Stimulated activated CD4-positive, alpha-beta T cell treated with anti-CD3 and anti-CD28 coated beads, Interleukin-4, amount 100 ng/mL, for 24 hours (primary cell): ENCODE measurements around the gene TENM4.
"Not testable (repeated sequence)": the region's sequence is repeated elsewhere in the genome, so short reads cannot be mapped to it uniquely, and the experiment has no call there.

Source experiments
- DNase-seq: peaks from one replicate; pipeline ENCODE4 v3.0.0-alpha.2; 2020

TENM4 gene

DNA sequence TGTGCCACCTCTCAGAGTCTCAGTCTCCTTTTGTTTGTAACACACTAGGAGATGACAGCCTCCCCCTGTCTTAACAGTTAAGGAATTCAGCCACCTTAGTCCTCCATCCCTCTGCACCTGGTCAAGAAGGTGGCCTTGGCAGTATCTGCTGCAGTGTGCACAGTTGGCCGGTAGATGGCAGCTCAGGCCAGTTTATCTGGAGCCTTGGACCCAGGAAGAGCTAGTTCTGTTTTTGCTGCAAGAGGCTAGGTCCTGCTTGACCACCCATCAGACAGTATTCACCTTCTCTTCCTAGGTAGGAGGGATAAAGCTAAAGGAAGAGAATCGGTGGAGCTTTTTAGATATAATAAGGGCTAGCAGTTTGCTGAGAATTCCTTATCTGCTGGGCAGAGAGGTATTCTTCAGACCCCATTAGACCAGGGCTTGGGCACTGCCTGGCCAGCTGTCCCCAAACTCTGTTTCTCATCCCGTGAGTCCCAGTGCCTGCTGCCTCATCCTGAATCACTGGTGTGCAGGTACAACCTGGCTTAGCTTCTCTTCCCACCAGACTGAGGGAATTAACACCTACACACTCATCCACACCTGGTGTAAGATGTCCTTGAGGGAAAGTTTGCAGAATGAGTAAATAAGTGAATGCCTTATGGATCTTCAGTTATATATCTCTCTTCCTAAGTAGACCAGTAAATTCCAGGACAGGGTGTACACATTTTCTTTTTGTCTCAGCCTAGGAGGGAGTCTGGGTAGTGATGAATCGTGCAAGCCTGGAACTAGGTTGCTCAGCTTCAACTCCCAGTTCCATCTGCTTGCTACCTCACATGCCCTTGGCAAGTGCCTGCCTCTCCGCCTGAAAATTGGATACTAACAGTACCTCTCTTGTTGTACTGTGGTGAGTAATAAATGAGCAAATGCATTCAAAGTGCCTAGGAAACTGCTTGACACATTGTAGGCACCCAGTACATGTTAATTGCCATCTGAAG lies 795.3 kb downstream of the TENM4 start:
- DNase-seq, result peak; percentile 65

DNA sequence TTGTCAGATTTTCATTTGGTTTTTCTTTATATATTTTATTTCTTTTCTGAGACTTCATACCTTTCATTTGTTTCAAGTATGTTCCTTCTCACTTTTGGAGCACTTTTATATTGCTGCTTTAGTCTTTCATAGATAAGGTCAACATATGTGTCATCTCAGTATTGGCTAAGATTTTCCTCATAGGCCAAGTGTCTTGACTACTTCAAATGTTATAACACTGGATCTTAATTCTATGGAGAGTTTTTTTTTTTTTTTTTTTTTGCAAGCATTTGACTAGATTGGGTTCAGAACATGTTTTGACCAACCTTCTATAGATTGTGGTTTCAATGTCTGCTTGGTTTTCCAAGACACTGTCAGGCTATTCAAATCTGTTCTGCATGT lies 797.2 kb downstream of the TENM4 start:
- no peak for DNase-seq

DNA sequence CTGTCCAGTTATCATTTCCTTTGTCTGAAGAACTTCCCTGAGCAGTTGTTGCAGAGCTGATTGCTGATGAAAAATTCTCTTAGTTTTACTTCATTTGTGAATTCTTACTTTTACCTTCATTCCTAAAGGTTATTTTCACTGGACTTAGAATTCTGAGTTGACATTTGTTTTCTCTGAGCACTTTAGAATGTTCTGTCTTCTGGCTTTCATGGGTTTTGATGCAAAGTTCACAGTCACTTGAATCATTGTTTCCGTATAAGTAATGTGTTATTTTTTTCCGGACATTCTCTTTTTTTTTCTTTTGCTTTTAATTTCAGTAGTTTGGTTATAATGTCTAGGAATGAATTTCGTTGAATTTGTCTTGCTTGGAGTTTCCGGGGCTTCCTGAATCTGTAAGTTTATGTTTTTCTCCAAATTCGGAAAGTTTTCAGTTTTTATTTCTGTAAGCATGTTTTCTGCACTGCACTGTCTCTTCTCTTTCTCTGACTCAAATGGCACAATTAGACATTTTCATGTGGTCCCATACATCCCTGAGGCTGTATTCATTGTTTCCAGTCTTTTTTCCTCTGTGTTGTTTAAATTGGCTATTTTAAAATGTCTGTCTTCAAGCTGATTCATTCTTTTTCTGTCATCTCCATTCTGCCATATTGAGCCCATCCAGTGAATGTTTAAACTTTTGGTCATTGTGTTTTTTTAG lies 797.7 kb downstream of the TENM4 start:
- no peak for DNase-seq

DNA sequence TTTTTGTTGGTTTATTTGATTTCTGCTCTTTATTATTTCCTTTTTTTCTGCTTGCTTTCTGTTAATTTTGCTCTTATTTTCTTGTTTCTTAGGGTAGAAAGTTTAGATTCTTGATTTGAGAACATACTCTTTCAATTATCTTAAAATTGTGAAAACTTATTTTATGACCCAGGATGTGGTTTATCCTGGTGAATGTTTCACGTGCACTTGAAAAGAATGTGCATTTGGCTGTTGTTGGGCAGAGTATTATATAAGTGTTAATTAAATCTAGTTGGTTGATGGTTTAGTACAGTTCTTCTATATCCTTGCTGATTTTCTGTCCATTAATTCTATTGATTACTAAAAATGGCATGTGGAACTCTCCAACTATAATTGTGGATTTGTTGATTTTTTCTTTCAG lies 799.3 kb downstream of the TENM4 start:
- no peak for DNase-seq

DNA sequence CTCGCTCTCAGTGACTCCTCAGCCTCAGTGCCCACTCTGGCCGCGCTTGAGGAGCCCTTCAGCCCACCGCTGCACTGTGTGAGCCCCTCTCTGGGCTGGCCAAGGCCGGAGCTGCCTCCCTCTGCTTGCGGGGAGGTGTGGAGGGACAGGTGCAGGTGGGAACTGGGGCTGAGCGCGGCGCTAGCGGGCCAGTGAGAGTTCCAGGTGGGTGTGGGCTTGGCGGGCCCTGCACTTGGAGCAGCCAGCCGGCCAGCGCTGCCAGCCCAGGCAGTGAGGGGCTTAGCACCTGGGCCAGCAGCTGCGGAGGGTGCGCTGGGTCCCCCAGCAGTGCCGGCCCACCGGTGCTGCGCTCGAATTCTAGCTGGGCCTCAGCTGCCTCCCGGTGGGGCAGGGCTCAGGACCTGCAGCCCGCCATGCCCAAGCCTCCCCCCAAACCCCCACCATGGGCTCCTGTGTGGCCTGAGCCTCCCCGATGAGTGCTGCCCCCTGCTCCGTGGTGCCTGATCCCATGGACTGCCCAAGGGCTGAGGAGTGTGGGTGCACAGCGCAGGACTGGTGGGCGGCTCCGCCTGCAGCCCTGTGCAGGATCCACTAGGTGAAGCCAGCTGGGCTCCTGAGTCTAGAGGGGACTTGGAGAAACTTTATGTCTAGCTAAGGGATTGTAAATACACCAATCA lies 802.0 kb downstream of the TENM4 start:
- DNase-seq, result no peak

DNA sequence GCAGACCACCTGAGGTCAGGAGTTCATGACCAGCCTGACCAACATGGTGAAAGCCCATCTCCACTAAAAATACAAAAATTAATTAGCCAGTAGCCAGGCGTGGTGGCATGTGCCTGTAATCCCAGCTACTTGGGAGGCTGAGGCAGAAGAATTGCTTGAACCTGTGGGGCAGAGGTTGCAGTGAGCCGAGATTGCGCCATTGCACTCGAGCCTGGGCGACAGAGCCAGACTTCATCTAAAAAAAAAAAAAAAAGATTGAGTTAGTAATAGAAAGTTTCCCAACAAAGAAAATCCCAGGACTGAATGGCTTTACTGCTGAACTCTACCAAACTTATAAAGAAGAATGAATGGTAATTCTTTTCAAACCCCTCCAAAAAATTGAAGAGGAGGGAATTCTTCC lies 803.3 kb downstream of the TENM4 start:
- DNase-seq, result not testable (repeated sequence)

DNA sequence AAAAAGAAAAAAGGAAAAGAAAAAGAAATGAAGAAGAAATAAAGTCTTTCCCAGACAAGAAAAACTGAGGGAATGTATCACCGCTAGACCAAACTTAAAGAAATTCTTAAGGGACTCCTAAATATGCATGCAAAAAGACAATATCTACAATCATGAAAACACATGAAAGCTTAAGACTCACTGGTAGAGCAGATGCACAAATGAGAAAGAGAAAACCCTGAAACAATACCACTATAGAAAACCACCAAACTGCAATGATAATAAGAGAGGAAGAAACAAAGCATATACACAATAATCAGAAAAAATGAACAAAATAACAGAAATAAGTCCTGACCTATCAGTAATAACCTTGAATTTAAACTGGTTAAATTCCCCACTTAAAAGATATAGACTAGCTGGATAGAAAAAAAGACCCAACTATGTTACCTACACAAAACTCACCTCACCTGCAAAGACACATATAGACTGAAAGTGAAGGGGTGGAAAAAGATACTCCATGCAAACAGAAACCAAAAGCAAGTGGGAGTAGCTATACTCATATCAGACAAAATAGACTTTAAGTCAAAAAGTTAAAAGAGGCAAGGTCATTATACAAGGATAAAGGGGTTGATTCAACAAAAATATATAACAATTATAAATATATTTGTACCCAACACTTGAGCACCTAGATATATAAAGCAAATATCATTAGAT lies 804.9 kb downstream of the TENM4 start:
- no peak for DNase-seq

DNA sequence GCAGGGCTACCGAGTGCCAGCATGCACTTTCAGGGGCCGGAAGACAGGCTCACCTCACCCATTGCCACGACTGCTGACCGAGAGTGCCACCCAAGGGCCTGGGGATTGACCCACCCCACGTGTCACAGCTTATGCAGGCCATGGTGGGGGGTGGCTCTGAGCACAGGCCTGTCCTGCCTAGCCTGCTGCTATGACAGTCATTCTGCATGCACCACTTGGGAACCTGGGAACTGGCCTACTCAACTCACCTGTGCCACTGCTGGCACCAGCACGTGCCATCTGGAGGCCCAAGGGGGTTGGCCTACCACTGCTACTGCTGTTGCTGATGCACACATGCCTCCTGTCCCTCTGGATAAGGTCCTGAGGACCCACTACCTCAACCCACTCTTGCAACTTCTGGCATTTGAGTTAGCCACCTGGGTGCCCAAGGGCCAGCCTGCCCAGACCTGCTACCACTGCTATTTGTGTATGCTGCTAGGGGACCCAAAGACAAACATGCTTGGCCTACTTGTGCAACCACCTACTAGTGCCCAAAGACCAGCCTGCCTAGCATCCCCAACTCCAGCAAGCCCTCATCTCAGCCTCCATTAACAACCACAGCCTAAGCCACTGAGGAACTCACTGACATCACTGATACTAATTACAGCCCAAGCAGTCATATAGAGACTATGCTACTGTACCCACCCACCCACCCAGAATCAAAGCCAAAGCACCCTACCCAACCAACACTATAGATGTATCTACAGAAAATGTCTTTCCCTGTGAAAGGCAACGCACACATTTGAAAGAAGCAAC lies 807.1 kb downstream of the TENM4 start:
- DNase-seq, result no peak

DNA sequence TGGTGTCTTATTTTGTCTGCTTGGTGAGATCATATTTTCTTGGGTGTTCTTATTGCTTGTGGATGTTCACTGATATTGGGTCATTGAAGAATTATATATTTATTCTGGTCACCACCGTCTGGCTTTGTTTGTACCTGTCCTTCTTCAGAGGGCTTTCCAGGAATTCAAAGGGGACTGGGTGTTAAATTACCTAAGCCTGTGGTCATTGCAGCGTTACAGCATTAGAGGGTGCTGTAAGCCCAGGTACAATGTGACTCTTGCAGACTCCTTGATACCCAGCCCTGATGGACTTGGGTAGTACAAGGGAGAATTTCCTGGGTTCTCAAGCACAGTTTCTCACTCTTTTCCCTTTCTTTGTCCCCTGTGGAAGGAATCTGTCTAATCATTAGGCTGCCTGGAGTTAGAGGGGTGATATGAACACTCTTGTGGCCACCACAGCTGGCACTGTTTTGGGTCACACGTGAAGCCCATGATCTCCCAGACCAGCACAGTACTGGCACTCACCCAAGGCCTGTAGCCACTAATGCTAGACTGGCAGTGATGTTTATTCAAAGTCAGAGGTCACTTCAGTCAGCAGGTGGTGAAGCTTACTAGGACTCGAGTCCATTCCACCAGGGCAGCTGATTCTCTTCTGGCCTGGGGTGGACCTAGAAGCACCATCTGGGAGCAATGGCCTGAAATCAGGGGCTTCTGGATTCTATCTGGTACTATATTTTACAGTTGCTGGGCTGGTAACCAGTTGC lies 810.1 kb downstream of the TENM4 start:
- DNase-seq, result no peak

DNA sequence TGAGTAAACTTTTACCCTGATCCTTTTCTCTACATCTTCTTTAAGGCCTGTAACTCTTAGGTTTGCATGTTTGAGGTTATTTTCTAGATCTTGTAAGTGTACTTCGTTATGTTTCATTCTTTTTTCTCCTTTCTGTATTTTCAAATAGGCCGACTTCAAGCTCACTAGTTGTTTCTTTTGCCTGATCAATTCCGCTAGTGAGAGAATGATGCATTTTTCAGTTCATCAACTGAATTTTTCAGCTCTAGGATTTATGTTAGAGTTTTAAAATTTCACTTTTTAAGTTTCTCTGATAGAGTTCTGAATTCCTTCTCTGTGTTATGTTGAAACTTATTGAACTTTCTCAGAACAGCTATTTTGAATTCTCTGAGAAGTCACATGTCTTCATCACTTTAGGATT lies 810.7 kb downstream of the TENM4 start:
- DNase-seq, result no peak

DNA sequence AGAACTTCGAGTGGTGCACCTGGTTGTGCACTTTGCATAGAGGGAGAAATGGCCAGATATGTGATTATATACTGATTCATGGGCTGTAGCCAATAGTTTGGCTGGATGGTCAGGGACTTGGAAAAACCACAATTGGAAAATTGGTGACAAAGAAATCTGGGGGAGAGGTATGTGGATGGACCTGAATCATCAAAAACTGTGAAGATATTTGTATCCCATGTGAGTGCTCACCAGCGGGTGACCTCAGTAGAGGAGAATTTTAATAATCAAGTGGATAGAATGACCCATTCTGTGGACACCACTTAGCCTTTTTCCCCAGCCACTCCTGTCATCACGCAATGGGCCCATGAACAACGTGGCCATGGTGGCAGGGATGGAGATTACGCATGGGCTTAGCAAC lies 818.2 kb downstream of the TENM4 start:
- DNase-seq, result no peak

DNA sequence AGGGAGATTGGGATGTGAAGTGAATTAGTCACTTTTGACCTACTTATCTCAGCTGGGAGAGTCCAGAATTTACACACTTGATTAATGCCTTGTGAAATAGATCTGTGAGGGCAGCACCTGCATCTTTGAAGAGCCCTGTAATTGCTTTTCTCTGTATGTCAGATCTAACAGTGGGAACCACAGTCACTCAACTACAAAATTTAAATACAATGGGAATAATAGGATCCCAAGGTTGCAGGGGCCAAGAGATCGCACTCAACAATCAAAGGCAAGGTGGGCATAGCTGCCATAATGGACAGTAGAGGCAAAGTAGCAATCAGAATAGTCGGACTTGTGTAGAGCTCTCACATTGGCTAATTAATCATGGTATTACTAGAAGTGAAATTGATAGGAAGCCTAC lies 820.7 kb downstream of the TENM4 start:
- DNase-seq, result no peak

DNA sequence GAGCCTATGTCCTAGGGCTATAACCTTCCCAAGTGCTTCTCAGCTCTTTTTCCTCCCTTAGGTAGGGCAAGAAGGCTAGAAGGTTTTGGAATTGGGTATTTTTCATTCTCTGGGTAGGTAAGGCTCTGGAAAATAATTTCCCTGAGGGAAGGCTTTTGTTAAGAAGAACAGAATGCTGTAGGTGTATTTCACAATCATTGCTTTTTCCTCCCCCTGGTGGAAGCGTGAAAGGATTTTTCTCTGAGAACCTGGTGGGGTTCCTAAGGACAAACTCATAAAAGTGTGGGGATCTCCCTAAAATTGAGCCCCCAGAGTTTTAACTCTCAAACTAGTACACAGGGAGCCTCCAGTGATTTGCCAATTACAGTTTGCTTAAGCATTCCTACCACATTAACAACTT lies 825.1 kb downstream of the TENM4 start:
- DNase-seq, result no peak

DNA sequence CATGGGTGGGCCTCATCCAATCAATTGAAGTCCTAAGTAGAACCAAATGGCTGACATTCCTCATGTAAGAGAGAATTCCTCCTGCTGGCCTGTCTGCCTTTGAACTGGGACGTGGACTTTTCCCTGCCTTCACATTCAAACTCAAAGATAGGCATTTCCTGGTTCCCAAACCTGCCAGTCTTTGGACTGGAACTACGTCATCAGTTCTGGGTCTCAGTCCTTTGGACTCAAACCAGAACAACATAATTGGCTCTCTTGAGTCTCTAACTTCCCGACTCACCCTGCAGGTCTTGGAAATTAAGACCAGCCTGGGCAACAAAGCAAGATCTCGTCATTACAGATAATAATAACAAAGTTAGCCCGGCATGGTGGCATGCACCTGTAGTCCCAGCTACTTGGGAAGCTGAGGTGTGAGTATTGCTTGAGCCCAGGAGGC lies 827.4 kb downstream of the TENM4 start:
- no peak for DNase-seq

DNA sequence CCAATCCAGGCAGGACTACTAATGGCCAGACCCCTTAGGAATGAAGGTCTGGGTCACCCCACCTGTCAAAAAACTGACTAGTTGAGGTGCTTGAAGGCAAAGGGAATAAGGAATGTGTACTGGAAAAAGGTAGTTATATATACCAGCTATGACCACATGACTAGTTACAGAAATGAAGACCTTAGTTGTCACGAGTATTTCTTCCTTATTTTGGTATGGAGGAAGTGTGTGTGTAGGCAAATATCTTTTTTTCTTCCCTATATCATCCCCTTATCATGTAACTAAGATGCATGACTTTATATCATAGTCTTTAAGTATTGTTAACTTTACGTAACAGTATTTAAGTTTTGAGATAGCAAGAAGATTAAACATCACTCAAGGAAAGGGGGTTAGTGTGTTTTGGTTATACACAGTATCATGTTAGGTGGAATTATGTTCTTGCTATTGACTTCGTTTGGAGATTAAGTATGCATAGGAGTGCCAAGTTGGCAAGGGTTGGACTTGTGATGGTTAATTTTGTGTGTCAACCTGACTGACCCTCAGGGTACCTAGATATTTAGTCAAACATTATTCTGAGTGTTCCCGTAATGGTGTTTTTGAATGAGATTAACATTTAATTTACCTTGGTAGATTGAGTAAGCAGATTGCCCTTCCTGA lies 828.0 kb downstream of the TENM4 start:
- DNase-seq, result no peak

DNA sequence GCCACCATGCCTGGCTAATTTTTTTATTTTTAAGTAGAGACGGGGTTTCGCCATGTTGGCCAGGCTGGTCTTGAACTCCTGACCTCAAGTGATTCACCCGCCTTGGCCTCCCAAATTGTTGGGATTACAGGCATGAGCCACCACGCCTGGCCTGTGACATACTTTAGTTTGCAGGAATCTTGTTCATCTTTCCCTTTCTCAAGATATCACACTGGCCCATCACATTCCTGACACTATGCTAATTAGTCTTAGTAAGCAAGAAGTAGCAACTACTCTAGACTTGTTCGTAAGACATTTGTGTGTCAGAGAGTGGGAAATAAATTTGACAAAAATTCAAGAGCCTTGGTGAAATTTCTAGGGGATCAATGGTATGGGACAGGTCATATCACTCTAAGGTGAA lies 831.5 kb downstream of the TENM4 start:
- not testable (repeated sequence) for DNase-seq

DNA sequence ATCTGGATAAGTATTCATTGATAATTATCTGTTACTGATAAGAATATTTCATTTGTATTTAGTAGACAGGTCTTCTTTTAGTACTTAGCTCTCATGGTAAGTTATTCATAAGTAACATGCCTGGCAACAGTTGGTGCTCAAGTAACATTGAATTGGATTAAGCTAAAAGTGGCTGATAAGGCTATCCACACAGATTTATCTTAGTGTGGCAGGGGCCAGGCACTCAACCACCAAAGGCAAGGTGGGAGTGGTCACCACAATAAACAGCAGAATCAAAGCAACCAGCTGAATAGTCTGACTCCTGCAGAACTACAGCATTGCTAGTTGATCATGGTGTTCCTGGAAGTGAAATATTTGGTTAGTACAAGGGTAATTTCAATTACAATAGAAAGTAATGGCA lies 833.1 kb downstream of the TENM4 start:
- DNase-seq, result no peak

DNA sequence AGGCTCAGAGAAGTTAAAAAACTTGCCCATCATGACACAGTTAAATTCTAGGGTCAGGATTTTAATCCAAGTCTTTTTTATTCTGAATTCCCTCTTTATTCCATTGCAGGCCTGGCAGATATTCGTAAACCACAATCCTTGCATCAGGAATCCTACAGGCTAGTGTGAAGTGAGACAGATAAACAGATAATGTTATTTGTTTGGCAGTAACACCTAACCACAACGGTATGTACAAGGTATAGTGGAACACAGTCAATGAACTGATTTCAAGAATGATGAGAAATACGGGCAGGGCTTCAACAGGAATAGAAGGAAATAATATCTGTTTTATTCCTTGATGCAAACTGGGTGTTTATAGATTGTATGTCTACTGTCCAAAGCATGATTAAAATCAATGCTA lies 834.2 kb downstream of the TENM4 start:
- no peak for DNase-seq

DNA sequence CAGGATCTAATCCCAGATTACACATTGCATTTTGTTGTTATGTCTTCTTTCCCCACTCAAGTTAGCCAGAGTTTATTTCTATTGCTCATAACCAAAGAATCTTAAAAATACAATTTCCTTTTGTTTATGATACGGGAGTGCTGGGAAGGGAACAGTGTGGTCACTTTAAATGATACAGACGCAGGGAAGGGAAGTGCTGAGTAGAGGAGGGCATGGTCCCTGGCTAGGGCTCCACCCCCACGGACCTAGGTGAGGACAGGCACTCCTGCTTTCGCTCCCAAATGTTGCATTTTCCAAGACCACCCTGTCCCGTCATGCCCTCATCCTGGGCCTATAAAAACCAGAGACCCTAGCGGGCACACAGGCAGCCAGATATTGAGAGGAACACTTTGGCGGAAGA lies 835.5 kb downstream of the TENM4 start:
- DNase-seq, result no peak

DNA sequence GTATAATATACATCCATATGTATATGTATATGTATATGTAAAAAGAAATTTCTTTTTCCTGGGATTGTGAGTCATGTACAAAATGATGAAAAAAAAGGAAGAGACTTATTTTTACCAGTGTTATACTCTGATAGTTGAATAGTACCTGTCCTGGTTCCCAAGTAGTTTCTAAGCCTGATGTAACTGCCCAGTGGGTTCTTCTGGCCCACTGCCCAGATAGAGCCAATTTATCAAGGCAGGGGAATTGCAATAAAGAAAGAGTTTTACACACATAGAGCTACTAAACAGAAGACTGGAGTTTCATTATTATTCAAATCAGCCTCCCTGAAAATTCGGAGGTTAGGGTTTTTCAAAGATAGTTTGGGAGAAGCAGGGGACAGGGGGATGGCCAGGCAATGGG lies 837.0 kb downstream of the TENM4 start:
- DNase-seq, result no peak
